SH-SY5Y (cell line): ENCODE results near the gene CYP2R1.

ENCODE experiments used
- GATA2 ChIP-seq: IDR thresholded peaks from 2 replicates; pipeline ENCODE4 v1.6.1; 2011; ENCODE audit warnings: mild to moderate bottlenecking, low read depth, low read length
- GATA3 ChIP-seq: IDR thresholded peaks from 2 replicates; pipeline ENCODE4 v1.6.1; 2011; ENCODE audit warnings: low read depth, mild to moderate bottlenecking, low read length, moderate library complexity

Gene CYP2R1

GRCh38 chr11:14875163-14875562, 16.9 kb downstream of the CYP2R1 start:
- no peak for TF ChIP-seq GATA2
- no peak for TF ChIP-seq GATA3

- TF ChIP-seq GATA3, result no peak
- no peak for TF ChIP-seq GATA2
These were observed 18.4 kb downstream of the CYP2R1 start for GRCh38 chr11:14873632-14874031.

- TF ChIP-seq GATA2 (no peak), GATA3 (no peak)
These were observed 20.0 kb downstream of the CYP2R1 start for GRCh38 chr11:14872032-14872431.

GRCh38 chr11:14861680-14862079, 30.4 kb downstream of the CYP2R1 start:
- TF ChIP-seq GATA2, result no peak
- TF ChIP-seq GATA3, result no peak

GRCh38 chr11:14860511-14860910, 31.5 kb downstream of the CYP2R1 start:
- TF ChIP-seq GATA3 (no peak), GATA2 (no peak)

- TF ChIP-seq GATA2 (no peak), GATA3 (no peak)
These were observed 33.6 kb downstream of the CYP2R1 start for GRCh38 chr11:14858404-14858803.

GRCh38 chr11:14857621-14858020, 34.4 kb downstream of the CYP2R1 start:
- no peak for TF ChIP-seq GATA2
- no peak for TF ChIP-seq GATA3

GRCh38 chr11:14855890-14856289, 36.1 kb downstream of the CYP2R1 start:
- TF ChIP-seq GATA3, result no peak
- no peak for TF ChIP-seq GATA2

- TF ChIP-seq GATA3 (no peak), GATA2 (no peak)
These were observed 38.0 kb downstream of the CYP2R1 start for GRCh38 chr11:14854057-14854456.

- no peak for TF ChIP-seq GATA3
- TF ChIP-seq GATA2, result no peak
These were observed 39.4 kb downstream of the CYP2R1 start for GRCh38 chr11:14852571-14853177.

GRCh38 chr11:14842002-14842401, 50.0 kb downstream of the CYP2R1 start:
- TF ChIP-seq GATA2, result no peak
- no peak for TF ChIP-seq GATA3

GRCh38 chr11:14835496-14836492, 56.2 kb downstream of the CYP2R1 start:
- no peak for TF ChIP-seq GATA3
- no peak for TF ChIP-seq GATA2
